NCI-H748 (cell line): ENCODE results near the gene ZNF135.

Source experiments
- DNase-seq: peaks from one replicate; lab custom pipeline; 2025; ENCODE audit not compliant: unreplicated experiment; lab: John Stamatoyannopoulos, UW

ZNF135 gene

GRCh38 chr19:58091251-58091995 is 32.3 kb downstream of the ZNF135 start:
- DNase-seq = no peak

- no peak for DNase-seq
Measured at GRCh38 chr19:58093071-58093470, 34.0 kb downstream of the ZNF135 start.

GRCh38 chr19:58095328-58095727 is 36.2 kb downstream of the ZNF135 start:
- no peak for DNase-seq

- no peak for DNase-seq
Measured at GRCh38 chr19:58096884-58097283, 37.8 kb downstream of the ZNF135 start.

- DNase-seq = no peak
Measured at GRCh38 chr19:58097349-58097748, 38.3 kb downstream of the ZNF135 start.

GRCh38 chr19:58097781-58098681 is 38.9 kb downstream of the ZNF135 start, which contains the start of gene ZSCAN18:
TSS of gene ZSCAN18 (minus strand) at chr19:58098231. CDS start at chr19:58090267, 7,964 bp downstream.
- peak; percentile 100 for DNase-seq

- DNase-seq = peak; percentile 49
Measured at GRCh38 chr19:58098682-58098998, 39.6 kb downstream of the ZNF135 start.

- peak; percentile 19 for DNase-seq
Measured at GRCh38 chr19:58107778-58108545, 48.9 kb downstream of the ZNF135 start.

GRCh38 chr19:58108546-58108817 is 49.4 kb downstream of the ZNF135 start:
- no peak for DNase-seq

- no peak for DNase-seq
Measured at GRCh38 chr19:58117841-58118575, 58.9 kb downstream of the ZNF135 start.

GRCh38 chr19:58118979-58119733 is 60.1 kb downstream of the ZNF135 start:
- DNase-seq = no peak
